ENCODE data around the gene ZNF780B. TPM values are rescaled to one million over a fixed set of nuclear protein-coding genes. Genes with fewer than 3 reads are reported as not detected.

Gene ZNF780B
- total RNA-seq: 10 to 100 TPM; 14.6 to 33.9 (median 17.0) TPM

- peak; percentile 16 to 55 for DNase-seq (ENCODE audit: low spot score in 2 of 2)
- no peaks in the 10 kb centered on the region for H3K27me3 ChIP-seq
- H3K9me3 ChIP-seq: peaks cover 0 to 42% (median 12%) of the 10 kb centered on the region in 4 donors
- peaks cover 0 to 7% (median 0%) of the 10 kb centered on the region in 3 donors for H3K36me3 ChIP-seq
- TF ChIP-seq, protein P1, sequence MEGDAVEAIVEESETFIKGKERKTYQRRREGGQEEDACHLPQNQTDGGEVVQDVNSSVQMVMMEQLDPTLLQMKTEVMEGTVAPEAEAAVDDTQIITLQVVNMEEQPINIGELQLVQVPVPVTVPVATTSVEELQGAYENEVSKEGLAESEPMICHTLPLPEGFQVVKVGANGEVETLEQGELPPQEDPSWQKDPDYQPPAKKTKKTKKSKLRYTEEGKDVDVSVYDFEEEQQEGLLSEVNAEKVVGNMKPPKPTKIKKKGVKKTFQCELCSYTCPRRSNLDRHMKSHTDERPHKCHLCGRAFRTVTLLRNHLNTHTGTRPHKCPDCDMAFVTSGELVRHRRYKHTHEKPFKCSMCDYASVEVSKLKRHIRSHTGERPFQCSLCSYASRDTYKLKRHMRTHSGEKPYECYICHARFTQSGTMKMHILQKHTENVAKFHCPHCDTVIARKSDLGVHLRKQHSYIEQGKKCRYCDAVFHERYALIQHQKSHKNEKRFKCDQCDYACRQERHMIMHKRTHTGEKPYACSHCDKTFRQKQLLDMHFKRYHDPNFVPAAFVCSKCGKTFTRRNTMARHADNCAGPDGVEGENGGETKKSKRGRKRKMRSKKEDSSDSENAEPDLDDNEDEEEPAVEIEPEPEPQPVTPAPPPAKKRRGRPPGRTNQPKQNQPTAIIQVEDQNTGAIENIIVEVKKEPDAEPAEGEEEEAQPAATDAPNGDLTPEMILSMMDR (IDR thresholded peaks at IDR 0.05): no peak
- TF ChIP-seq EP300 (IDR thresholded peaks at IDR 0.05): peak in 1 of 2 donors; percentile 44
- H3K4me3 ChIP-seq: peak within 1 kb of the TSS; percentile 42 to 66 (median 64)
- WGBS, 2 donors: 0 to 1% methylated on average over 37 to 40 of the region's 41 CpGs
- H3K4me1 ChIP-seq: peaks cover 0 to 20% (median 0%) of the 10 kb centered on the region in 4 donors
- H3K27ac ChIP-seq: peak within 1 kb of the TSS in 3 of 4 donors; percentile 50 to 77 (median 68)
Observed at GRCh38 chr19:40055832-40056504, at the start of gene ZNF780B. ZNF780B (minus strand) TSS chr19:40056231; CDS start chr19:40050332, 5,899 bp downstream.

GRCh38 chr19:40104754-40105153 lies 48.7 kb upstream of the ZNF780B start:
- H3K9me3 ChIP-seq: no peaks in the 10 kb centered on the region
- H3K27me3 ChIP-seq: no peaks in the 10 kb centered on the region
- no peak overlapping the region for H3K27ac ChIP-seq
- TF ChIP-seq, protein P1 (IDR thresholded peaks at IDR 0.05): no peak
- TF ChIP-seq EP300 (IDR thresholded peaks at IDR 0.05): no peak
- TF ChIP-seq POLR2A (IDR thresholded peaks at IDR 0.05): no peak
- H3K36me3 ChIP-seq: no peaks in the 10 kb centered on the region
- no peaks in the 10 kb centered on the region for H3K4me1 ChIP-seq
- WGBS, 2 donors: 37 to 60% methylated on average over 1 of the region's 1 CpG
- no peak for DNase-seq (ENCODE audit: low spot score in 2 of 2)
- no peak overlapping the region for H3K4me3 ChIP-seq

- Histone ChIP-seq H3K36me3 (no peaks in the 10 kb centered on the region), H3K9me3 (no peaks in the 10 kb centered on the region), H3K4me3 (no peak overlapping the region), H3K27ac (no peak overlapping the region), H3K4me1 (no peaks in the 10 kb centered on the region), H3K27me3 (no peaks in the 10 kb centered on the region)
- DNase-seq (ENCODE audit: low spot score in 2 of 2): no peak
- WGBS, 2 donors: 84 to 85% methylated on average over 4 of the region's 4 CpGs
- TF ChIP-seq POLR2A (IDR thresholded peaks at IDR 0.05): no peak
- no peak for TF ChIP-seq EP300 (IDR thresholded peaks at IDR 0.05)
- TF ChIP-seq, protein P1 (IDR thresholded peaks at IDR 0.05): no peak
Observed at GRCh38 chr19:40103600-40103999, 47.6 kb upstream of the ZNF780B start.

- no peaks in the 10 kb centered on the region for H3K36me3 ChIP-seq
- H3K4me3 ChIP-seq: no peak overlapping the region
- no peak for TF ChIP-seq POLR2A (IDR thresholded peaks at IDR 0.05)
- TF ChIP-seq, protein P1 (IDR thresholded peaks at IDR 0.05): no peak
- TF ChIP-seq EP300 (IDR thresholded peaks at IDR 0.05): no peak
- no peaks in the 10 kb centered on the region for H3K4me1 ChIP-seq
- no peak for DNase-seq (ENCODE audit: low spot score in 2 of 2)
- no peaks in the 10 kb centered on the region for H3K9me3 ChIP-seq
- 68 to 79% methylated on average over 1 of the region's 1 CpG for WGBS, 2 donors
- H3K27me3 ChIP-seq: no peaks in the 10 kb centered on the region
- H3K27ac ChIP-seq: no peak overlapping the region
Observed at GRCh38 chr19:40101813-40102212, 45.8 kb upstream of the ZNF780B start.

DNA sequence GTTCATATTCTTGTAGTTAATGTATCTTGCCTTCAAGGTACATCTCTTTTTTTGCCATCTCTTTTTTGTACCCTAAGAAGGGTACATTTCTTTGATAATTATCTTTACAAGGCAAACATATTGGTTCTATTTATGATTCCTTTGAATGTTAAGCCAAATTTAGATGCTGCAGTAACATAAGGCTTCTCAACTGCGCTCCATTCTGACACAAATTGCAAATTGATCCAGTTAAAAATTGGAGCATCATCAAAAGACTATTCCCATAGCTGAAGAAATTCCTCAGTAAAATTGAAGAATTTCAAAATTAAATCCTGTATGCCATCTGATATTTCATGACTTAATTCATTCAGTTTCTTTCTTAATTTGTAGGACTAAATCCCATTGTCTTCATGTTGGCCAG lies 37.4 kb upstream of the ZNF780B start:
- WGBS, 2 donors: 89 to 94% methylated on average over 1 of the region's 1 CpG
- no peaks in the 10 kb centered on the region for H3K9me3 ChIP-seq
- TF ChIP-seq POLR2A (IDR thresholded peaks at IDR 0.05) (no peak), EP300 (IDR thresholded peaks at IDR 0.05) (no peak)
- TF ChIP-seq, protein P1 (IDR thresholded peaks at IDR 0.05): no peak
- H3K4me3 ChIP-seq: no peak overlapping the region
- H3K27ac ChIP-seq: no peak overlapping the region
- no peak for DNase-seq (ENCODE audit: low spot score in 2 of 2)
- H3K4me1 ChIP-seq: peaks cover 0 to 18% (median 4%) of the 10 kb centered on the region in 4 donors
- peaks cover 0 to 3% of the 10 kb centered on the region in 2 donors for H3K27me3 ChIP-seq
- H3K36me3 ChIP-seq: peaks cover 0 to 2% (median 0%) of the 10 kb centered on the region in 3 donors
